Omental fat pad (tissue), 4 donors: Measurements from ENCODE around the gene TBR1. TPM values are rescaled to one million over a fixed set of nuclear protein-coding genes. Genes with fewer than 3 reads are reported as not detected.

ENCODE experiments used
- ATAC-seq: fragments of 150-250 bp; one replicate; pipeline ENCODE4 v1.9.1; 2016; ENCODE audit warnings: mild to moderate bottlenecking, moderate library complexity; ENCODE audit not compliant: low FRiP score
- DNase-seq: peaks from one replicate; pipeline ENCODE4 v3.0.0-alpha.2; 2019; ENCODE audit warnings: low spot score
- total RNA-seq, 4 donors: library from RNA; depleted of rRNA; stranded (reverse); fragments of >200 nt; gene quantifications; one replicate each; pipeline ENCODE4 v1.1.0, GENCODE V29; 2016
- TF ChIP-seq, protein P1 (sequence below), 3 donors: fragments of 450-650 bp; IDR thresholded peaks; one replicate each; pipeline ENCODE4 v1.5.1; 2016 to 2017; ENCODE audit warnings: antibody characterized with exemption in 3 of 3, mild to moderate bottlenecking in 3 of 3, moderate library complexity in 2 of 3

Gene TBR1
- total RNA-seq, 4 donors from 2014 or later, result 0.09 to 1.2 TPM; not detected in 2

DNA sequence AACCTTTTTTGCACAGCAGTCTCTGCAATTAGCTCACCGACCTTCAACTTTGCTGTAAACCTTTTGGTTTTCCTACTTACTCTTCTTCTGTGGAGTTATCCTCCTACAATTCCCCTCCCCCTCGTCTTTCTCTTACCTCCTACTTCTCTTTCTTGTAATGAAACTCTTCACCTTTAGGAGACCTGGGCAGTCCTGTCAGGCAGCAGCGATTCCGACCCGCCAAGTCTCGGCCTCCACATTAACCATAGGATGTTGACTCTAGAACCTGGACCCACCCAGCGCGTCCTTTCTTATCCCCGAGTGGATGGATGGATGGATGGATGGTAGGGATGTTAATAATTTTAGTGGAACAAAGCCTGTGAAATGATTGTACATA, 8.3 kb downstream of the TBR1 start:
- TF ChIP-seq, protein P1, sequence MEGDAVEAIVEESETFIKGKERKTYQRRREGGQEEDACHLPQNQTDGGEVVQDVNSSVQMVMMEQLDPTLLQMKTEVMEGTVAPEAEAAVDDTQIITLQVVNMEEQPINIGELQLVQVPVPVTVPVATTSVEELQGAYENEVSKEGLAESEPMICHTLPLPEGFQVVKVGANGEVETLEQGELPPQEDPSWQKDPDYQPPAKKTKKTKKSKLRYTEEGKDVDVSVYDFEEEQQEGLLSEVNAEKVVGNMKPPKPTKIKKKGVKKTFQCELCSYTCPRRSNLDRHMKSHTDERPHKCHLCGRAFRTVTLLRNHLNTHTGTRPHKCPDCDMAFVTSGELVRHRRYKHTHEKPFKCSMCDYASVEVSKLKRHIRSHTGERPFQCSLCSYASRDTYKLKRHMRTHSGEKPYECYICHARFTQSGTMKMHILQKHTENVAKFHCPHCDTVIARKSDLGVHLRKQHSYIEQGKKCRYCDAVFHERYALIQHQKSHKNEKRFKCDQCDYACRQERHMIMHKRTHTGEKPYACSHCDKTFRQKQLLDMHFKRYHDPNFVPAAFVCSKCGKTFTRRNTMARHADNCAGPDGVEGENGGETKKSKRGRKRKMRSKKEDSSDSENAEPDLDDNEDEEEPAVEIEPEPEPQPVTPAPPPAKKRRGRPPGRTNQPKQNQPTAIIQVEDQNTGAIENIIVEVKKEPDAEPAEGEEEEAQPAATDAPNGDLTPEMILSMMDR (IDR thresholded peaks at IDR 0.05), result no peak
- no peak for DNase-seq
- ATAC-seq, result no peak

DNA sequence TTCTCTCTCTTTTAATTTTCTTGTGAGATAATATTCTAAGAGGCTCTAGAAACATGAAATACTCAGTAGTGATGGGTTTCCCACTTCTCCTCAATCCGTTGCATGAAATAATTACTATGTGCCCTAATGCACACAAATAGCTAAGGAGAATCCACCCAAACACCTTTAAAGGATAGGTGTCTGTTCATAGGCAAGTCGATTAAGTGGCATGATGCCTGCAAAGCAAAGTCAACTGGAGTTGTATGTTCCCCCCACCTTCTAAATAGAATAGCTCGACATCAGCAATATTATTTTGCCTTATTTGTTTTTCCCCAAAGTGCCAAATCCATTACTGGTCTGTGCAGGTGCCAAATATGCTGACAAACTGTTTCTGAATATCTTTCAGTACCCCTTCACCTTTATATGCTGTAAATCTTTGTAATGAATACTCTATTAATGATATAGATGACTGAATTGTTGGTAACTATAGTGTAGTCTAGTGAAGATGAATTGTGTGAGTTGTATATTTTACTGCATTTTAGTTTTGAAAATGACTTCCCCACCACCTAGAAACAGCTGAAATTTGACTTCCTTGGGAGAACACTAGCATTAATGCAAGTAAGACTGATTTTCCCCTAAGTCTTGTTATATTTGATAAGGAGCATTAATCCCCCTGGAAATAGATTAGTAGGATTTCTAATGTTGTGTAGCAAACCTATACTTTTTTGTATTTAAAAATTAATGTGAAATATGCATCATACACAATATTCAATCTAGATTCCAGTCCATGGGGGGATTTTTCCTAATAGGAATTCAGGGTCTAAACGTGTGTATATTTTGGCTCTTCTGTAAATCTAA, 9.0 kb downstream of the TBR1 start:
- no peak for ATAC-seq

DNA sequence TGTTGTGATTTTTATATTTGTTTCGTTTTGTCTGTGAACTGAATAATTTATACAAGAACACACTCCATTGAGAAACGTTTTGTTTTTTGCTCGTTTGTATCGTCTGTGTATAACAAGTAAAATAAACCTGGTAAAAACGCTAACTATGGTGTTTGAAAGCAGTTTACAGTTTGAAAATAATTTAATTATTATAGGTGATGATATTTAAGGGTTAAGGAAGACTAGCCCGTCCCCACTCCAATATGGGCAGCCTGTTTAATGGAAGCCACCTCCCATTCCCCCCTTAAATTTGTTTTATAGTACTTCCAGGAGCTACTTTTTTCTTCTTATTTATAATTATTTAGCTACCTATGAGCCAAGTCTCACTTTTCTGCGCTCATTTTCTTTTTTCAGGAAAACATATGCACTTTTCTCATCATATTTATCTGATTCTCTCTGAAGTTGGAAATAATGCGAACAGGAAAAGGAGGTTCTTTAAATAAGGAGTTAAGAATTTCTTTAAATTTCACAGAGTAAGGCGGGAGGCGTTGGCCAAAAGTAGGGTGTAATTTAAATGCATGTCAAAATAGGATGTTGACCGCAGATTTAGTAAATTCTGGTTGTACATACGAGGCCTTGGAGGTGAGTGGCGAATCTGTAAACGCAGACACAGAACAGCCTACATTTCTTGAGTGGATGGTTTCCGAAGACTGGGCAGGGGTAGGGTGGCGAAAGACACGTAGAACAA, 9.8 kb downstream of the TBR1 start:
- DNase-seq (no peak), ATAC-seq (peak; percentile 8)
- TF ChIP-seq, protein P1 (IDR thresholded peaks at IDR 0.05), result no peak

More for the DNA sequence above, 9.0 kb downstream of the TBR1 start:
- TF ChIP-seq, protein P1 (IDR thresholded peaks at IDR 0.05), result no peak
- no peak for DNase-seq

DNA sequence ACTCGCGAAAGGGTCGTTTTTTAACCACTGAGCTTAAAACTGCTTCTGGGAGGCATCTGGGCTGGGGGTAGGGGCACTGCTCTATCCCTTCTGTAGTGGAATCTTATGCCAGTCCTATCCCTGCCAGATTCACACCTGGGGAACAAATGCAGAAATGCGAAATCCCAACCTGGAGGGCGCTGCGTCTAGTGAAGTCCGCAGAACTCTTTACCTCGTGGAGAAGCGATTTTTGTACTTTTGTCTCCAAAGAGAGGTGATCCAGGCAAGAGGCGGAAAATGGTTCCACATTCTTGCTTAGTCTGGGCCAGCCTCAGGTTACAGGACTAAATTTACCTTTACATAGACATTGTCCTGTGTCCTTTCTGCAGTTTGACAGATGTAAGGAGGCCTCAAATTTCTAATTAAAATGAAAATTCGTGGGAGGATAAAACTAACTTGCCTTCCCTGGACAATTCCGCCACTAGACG, 10.4 kb downstream of the TBR1 start:
- TF ChIP-seq, protein P1 (IDR thresholded peaks at IDR 0.05), result no peak
- ATAC-seq (no peak), DNase-seq (no peak)

DNA sequence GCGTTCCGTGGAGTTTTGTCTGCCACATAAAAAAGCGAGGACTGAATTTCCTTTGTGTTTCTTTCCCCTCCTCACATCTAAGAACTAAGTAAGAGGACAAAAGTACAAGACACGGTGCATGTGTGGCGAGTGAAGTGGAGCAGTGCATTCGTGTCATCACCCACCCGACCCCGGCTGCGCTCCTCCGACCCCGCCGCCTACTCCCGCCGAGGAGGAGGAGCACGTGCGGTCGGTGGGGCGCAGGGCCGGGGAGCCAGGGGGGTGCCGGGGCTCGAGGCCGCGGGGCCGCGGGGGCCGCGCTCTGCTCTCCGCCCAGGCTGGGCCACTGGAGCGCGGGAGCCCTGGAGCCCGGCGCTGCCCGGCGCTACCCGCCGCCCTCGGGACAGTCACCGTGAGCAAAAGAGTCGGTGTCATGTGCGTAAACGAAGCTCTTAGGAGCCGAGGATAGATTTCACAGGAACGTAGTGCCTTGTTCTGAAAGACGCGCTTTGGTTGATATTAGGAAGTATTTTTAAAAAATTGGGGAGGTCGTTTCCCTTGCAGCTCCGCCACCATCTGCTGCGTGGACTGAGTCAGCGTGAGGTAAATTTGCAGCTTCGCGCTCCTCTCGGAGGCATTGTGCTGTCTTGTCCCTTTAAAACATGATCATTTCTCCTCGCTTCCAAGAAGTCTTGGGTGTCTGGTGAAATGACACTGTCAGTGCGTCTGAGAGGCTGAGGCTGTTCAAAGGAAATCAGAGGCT, 11.0 kb downstream of the TBR1 start:
- DNase-seq, result no peak
- TF ChIP-seq, protein P1 (IDR thresholded peaks at IDR 0.05), result no peak
- ATAC-seq, result no peak

DNA sequence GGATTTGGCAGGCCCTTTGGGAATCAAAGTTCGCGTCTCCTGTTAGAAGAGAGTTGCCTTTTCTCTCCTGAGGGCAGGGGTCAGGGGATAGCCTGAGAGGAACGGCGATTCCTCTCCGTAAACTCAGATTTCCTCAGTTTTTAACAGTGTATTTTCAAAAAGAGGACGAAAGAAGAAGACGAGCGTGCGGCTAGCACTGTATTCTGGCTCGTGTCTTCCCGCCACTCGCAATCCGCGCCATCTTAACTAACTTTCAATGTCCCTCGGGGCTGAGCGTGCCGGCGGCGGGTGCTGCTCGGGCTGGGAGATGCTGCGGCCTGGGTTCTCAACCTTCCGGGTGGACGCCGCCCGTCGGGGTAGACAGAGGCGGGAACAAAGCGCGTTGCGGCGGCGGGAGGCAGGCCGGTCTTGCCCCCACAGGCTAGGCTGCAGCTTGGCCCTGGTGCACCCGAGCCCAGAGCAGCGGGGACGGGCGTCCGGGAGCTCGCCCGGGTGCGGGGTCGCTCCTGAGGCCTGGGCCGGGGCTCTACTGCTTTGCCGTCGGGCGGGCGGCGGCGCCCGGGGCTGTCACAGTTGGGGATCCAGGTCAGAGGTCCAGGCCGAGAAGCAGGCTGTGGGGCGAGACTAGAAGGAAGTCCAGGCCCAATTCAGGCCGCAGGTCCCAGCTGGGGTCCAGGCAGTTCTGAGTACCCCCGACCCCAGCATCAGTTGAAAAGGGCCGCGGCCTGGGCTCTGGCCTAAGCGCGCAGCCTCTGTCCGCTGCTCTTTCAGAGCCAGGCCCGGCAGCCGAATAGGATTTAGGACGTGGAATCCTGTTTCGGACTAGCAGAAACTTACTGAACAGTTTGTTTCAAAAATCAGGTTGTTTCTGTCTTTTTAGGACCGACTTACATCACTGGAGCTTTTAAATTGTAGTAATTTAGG, 11.8 kb downstream of the TBR1 start:
- TF ChIP-seq, protein P1 (IDR thresholded peaks at IDR 0.05), result no peak
- DNase-seq (no peak), ATAC-seq (no peak)
